GM23338 (cell line): ENCODE measurements around the gene MACROD1. TPM values are rescaled to one million over a fixed set of nuclear protein-coding genes. Genes with fewer than 3 reads are reported as not detected.

ENCODE experiments used
- ATAC-seq: fragments of 200-7000 bp; cut with Tn5 transposase; 3 replicates; pipeline ENCODE4 v1.9.1; 2020
- DNase-seq: peaks from one replicate; pipeline ENCODE4 v3.0.0-alpha.2; 2015; ENCODE audit warnings: low spot score
- H2AFZ ChIP-seq: fragments of 200-600 bp; sonication (generic); 2 replicates; pipeline ENCODE4 v1.8.0; 2016; ENCODE audit warnings: antibody characterized with exemption, mild to moderate bottlenecking, moderate library complexity
- H3F3A ChIP-seq: fragments of 200-600 bp; sonication (generic); replicated peaks from 2 replicates; pipeline ENCODE4 v1.8.0; 2017; ENCODE audit warnings: antibody characterized with exemption, mixed run types, low read depth
- H3K27ac ChIP-seq: fragments of 200-600 bp; sonication (generic); 2 replicates; pipeline ENCODE4 v1.6.1; 2016; ENCODE audit warnings: low read depth
- H3K27me3 ChIP-seq: fragments of 200-600 bp; sonication (generic); 2 replicates; pipeline ENCODE4 v1.8.0; 2016; ENCODE audit warnings: mild to moderate bottlenecking, mixed run types, moderate library complexity; ENCODE audit not compliant: insufficient read depth
- H3K36me3 ChIP-seq: fragments of 200-600 bp; sonication (generic); 2 replicates; pipeline ENCODE4 v1.8.0; 2016; ENCODE audit warnings: mild to moderate bottlenecking; ENCODE audit not compliant: insufficient read depth
- H3K4me1 ChIP-seq: fragments of 200-600 bp; sonication (generic); 2 replicates; pipeline ENCODE4 v1.8.0; 2016; ENCODE audit warnings: mild to moderate bottlenecking, moderate library complexity; ENCODE audit not compliant: insufficient read depth
- H3K4me2 ChIP-seq: fragments of 200-600 bp; sonication (generic); 2 replicates; pipeline ENCODE4 v1.7.1; 2017; ENCODE audit warnings: mixed run types
- H3K4me3 ChIP-seq: fragments of 200-600 bp; sonication (generic); 2 replicates; pipeline ENCODE4 v1.6.1; 2016; ENCODE audit warnings: mixed run types
- H3K79me2 ChIP-seq: fragments of 200-600 bp; sonication (generic); replicated peaks from 2 replicates; pipeline ENCODE4 v1.8.0; 2017; ENCODE audit warnings: mild to moderate bottlenecking; ENCODE audit not compliant: insufficient read depth
- H3K9me2 ChIP-seq: fragments of 200-600 bp; sonication (generic); 2 replicates; pipeline ENCODE4 v1.8.0; 2017; ENCODE audit not compliant: insufficient read depth
- H4K20me1 ChIP-seq: fragments of 200-600 bp; sonication (generic); replicated peaks from 2 replicates; pipeline ENCODE4 v1.8.0; 2017; ENCODE audit warnings: mild to moderate bottlenecking; ENCODE audit not compliant: insufficient read depth
- H3K27ac Mint-ChIP-seq: 2 replicates; pipeline ENCODE4 v1.8.0; 2020; ENCODE audit warnings: inconsistent platforms, mild to moderate bottlenecking, moderate library complexity, mixed read lengths
- H3K27me3 Mint-ChIP-seq: 3 replicates; pipeline ENCODE4 v1.8.0; 2022; ENCODE audit warnings: low read depth, mild to moderate bottlenecking, moderate library complexity, mixed read lengths, inconsistent platforms; ENCODE audit not compliant: insufficient read depth, poor library complexity
- H3K36me3 Mint-ChIP-seq: 3 replicates; pipeline ENCODE4 v1.8.0; 2021; ENCODE audit warnings: low read depth, mild to moderate bottlenecking, inconsistent platforms, moderate library complexity, mixed read lengths
- H3K4me1 Mint-ChIP-seq: 3 replicates; pipeline ENCODE4 v1.8.0; 2020; ENCODE audit warnings: mild to moderate bottlenecking, inconsistent platforms, mixed read lengths
- H3K4me3 Mint-ChIP-seq: 3 replicates; pipeline ENCODE4 v1.8.0; 2021; ENCODE audit warnings: moderate library complexity, mild to moderate bottlenecking, inconsistent platforms, mixed read lengths
- H3K9me3 Mint-ChIP-seq: 3 replicates; pipeline ENCODE4 v1.8.0; 2020; ENCODE audit warnings: moderate library complexity, mild to moderate bottlenecking, inconsistent platforms, mixed read lengths
- CREB1 ChIP-seq: fragments of 250-450 bp; sonication (Bioruptor Pico); IDR thresholded peaks from 2 replicates; pipeline ENCODE4 v1.5.0; 2020; ENCODE audit warnings: low read depth, mild to moderate bottlenecking, moderate library complexity
- EZH2 ChIP-seq: fragments of 200-600 bp; sonication (generic); IDR thresholded peaks from one replicate; pipeline ENCODE4 v1.8.0; 2017; ENCODE audit warnings: antibody characterized with exemption, mild to moderate bottlenecking, low read depth; ENCODE audit not compliant: unreplicated experiment
- EZH2phosphoT487 ChIP-seq: fragments of 200-600 bp; sonication (generic); IDR thresholded peaks from one replicate; pipeline ENCODE4 v1.8.1; 2018; ENCODE audit warnings: antibody characterized with exemption; ENCODE audit not compliant: unreplicated experiment
- JUNB ChIP-seq: IDR thresholded peaks from one replicate; pipeline ENCODE4 v1.6.1; 2016; ENCODE audit warnings: antibody characterized with exemption; ENCODE audit not compliant: unreplicated experiment
- NANOG ChIP-seq: IDR thresholded peaks from 2 replicates; pipeline ENCODE4 v1.6.1; 2016; ENCODE audit warnings: antibody characterized with exemption, borderline replicate concordance
- POLR2AphosphoS5 ChIP-seq: IDR thresholded peaks from 2 replicates; pipeline ENCODE4 v1.6.1; 2016; ENCODE audit warnings: antibody characterized with exemption, low read depth
- ZNF114 ChIP-seq: fragments of 250-450 bp; sonication (Bioruptor Pico); IDR thresholded peaks from 2 replicates; pipeline ENCODE4 v1.5.0; 2020; ENCODE audit warnings: mild to moderate bottlenecking, moderate library complexity
- polyA plus RNA-seq: library from polyadenylated mRNA; unstranded; fragments of >200 nt; fragmentation: Nextera tagmentation; extraction: Ambion mirVana; gene quantifications from 2 replicates; pipeline ENCODE4 v1.2.1, GENCODE V29; 2016
- total RNA-seq: library from RNA; depleted of rRNA; stranded (reverse); fragments of >200 nt; shearing (Covaris generic); gene quantifications from 2 replicates; pipeline ENCODE4 v1.2.3, GENCODE V29; 2014
- TF ChIP-seq, protein P1 (sequence below): fragments of 250-450 bp; sonication (Bioruptor Pico); IDR thresholded peaks from 2 replicates; pipeline ENCODE4 v1.5.0; 2020; ENCODE audit warnings: mild to moderate bottlenecking, moderate library complexity
- TF ChIP-seq, protein P2 (sequence below): IDR thresholded peaks from one replicate; pipeline ENCODE4 v1.6.1; 2018; ENCODE audit warnings: antibody characterized with exemption; ENCODE audit not compliant: unreplicated experiment
- TF ChIP-seq, protein P3 (sequence below): IDR thresholded peaks from 2 replicates; pipeline ENCODE4 v1.6.1; 2016; ENCODE audit warnings: antibody characterized with exemption

The MACROD1 gene
- total and polyA plus RNA-seq, 2 experiments from 2014 or later = 33.0 to 51.6 TPM

DNA sequence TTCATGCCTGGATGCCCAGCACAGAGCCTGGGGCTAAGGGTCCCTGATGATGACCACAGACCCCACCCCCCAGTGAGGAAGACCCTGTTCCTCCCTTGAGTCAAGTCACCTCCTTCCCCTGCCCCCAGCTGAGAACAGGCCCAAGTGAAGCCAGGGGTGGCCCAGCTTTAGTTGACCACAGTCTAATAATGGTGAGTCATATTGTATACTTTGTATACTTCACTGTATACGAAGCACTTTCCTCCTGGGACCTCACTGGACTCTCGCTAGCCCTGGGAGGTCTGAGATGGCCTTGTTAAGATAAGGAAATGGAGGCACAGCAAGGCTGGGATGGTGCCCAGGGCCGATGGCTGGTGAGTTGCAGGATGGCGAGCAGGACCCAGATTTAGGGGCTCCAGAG lies 133.9 kb downstream of the MACROD1 start (continued):
- TF ChIP-seq, protein P1, sequence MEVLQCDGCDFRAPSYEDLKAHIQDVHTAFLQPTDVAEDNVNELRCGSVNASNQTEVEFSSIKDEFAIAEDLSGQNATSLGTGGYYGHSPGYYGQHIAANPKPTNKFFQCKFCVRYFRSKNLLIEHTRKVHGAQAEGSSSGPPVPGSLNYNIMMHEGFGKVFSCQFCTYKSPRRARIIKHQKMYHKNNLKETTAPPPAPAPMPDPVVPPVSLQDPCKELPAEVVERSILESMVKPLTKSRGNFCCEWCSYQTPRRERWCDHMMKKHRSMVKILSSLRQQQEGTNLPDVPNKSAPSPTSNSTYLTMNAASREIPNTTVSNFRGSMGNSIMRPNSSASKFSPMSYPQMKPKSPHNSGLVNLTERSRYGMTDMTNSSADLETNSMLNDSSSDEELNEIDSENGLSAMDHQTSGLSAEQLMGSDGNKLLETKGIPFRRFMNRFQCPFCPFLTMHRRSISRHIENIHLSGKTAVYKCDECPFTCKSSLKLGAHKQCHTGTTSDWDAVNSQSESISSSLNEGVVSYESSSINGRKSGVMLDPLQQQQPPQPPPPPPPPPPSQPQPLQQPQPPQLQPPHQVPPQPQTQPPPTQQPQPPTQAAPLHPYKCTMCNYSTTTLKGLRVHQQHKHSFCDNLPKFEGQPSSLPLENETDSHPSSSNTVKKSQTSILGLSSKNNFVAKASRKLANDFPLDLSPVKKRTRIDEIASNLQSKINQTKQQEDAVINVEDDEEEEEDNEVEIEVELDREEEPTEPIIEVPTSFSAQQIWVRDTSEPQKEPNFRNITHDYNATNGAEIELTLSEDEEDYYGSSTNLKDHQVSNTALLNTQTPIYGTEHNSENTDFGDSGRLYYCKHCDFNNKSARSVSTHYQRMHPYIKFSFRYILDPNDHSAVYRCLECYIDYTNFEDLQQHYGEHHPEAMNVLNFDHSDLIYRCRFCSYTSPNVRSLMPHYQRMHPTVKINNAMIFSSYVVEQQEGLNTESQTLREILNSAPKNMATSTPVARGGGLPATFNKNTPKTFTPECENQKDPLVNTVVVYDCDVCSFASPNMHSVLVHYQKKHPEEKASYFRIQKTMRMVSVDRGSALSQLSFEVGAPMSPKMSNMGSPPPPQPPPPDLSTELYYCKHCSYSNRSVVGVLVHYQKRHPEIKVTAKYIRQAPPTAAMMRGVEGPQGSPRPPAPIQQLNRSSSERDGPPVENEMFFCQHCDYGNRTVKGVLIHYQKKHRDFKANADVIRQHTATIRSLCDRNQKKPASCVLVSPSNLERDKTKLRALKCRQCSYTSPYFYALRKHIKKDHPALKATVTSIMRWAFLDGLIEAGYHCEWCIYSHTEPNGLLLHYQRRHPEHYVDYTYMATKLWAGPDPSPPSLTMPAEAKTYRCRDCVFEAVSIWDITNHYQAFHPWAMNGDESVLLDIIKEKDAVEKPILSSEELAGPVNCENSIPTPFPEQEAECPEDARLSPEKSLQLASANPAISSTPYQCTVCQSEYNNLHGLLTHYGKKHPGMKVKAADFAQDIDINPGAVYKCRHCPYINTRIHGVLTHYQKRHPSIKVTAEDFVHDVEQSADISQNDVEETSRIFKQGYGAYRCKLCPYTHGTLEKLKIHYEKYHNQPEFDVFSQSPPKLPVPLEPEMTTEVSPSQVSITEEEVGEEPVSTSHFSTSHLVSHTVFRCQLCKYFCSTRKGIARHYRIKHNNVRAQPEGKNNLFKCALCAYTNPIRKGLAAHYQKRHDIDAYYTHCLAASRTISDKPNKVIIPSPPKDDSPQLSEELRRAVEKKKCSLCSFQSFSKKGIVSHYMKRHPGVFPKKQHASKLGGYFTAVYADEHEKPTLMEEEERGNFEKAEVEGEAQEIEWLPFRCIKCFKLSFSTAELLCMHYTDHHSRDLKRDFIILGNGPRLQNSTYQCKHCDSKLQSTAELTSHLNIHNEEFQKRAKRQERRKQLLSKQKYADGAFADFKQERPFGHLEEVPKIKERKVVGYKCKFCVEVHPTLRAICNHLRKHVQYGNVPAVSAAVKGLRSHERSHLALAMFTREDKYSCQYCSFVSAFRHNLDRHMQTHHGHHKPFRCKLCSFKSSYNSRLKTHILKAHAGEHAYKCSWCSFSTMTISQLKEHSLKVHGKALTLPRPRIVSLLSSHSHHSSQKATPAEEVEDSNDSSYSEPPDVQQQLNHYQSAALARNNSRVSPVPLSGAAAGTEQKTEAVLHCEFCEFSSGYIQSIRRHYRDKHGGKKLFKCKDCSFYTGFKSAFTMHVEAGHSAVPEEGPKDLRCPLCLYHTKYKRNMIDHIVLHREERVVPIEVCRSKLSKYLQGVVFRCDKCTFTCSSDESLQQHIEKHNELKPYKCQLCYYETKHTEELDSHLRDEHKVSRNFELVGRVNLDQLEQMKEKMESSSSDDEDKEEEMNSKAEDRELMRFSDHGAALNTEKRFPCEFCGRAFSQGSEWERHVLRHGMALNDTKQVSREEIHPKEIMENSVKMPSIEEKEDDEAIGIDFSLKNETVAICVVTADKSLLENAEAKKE (CRISPR knock-in tag) = no peak
- TF ChIP-seq EZH2phosphoT487 (no peak), JUNB (no peak), EZH2 (no peak), ZNF114 (CRISPR knock-in tag) (no peak)

DNA sequence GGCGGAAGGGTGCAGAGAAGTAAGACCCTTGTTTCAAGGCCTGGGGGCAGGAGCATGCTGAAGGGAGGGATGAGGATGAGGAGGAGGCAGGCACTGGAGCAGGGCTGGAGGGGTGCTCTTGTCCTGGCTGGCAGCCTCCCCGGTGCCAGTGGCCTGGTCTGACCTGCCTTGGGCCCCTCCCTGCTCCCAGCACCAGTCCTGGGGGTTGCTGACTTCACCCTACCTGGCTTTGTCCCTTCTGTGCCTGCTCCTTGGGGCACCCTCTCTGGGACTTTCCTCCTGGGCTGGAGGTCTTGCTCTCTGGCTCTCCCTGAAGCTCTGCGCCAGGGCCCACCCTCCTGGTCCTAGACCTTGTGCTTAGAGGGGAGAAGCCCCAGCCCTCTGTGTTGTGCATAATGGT lies 134.9 kb downstream of the MACROD1 start:
- Histone ChIP-seq H3K27me3 (peaks cover 70% of the 10 kb centered on the region), H3K79me2 (no peaks in the 10 kb centered on the region), H3F3A (peaks cover 5% of the 10 kb centered on the region; the same call in 1 of the 2 replicates), H2AFZ (no peak overlapping the region), H3K27ac (no peak overlapping the region), H3K4me2 (no peak overlapping the region), H3K4me1 (peaks cover 42% of the 10 kb centered on the region), H3K4me3 (no peak overlapping the region), H3K36me3 (no peaks in the 10 kb centered on the region), H3K9me2 (no peaks in the 10 kb centered on the region), H4K20me1 (no peaks in the 10 kb centered on the region; the same call in 1 of the 2 replicates)
- ATAC-seq (no peak), DNase-seq (no peak)
- H3K4me1 Mint-ChIP-seq = peaks cover 46% of the 10 kb centered on the region
- H3K27ac Mint-ChIP-seq = no peak overlapping the region
- H3K9me3 Mint-ChIP-seq = peaks cover 3% of the 10 kb centered on the region; the same call in 2 of the 3 replicates
- H3K27me3 Mint-ChIP-seq = peaks cover 73% of the 10 kb centered on the region
- H3K36me3 Mint-ChIP-seq = peaks cover 4% of the 10 kb centered on the region; the same call in 1 of the 3 replicates
- H3K4me3 Mint-ChIP-seq = no peak overlapping the region
- TF ChIP-seq POLR2AphosphoS5 (no peak), CREB1 (no peak), NANOG (no peak), ZNF114 (CRISPR knock-in tag) (no peak), JUNB (no peak), EZH2 (no peak), EZH2phosphoT487 (no peak)
- TF ChIP-seq, protein P2, sequence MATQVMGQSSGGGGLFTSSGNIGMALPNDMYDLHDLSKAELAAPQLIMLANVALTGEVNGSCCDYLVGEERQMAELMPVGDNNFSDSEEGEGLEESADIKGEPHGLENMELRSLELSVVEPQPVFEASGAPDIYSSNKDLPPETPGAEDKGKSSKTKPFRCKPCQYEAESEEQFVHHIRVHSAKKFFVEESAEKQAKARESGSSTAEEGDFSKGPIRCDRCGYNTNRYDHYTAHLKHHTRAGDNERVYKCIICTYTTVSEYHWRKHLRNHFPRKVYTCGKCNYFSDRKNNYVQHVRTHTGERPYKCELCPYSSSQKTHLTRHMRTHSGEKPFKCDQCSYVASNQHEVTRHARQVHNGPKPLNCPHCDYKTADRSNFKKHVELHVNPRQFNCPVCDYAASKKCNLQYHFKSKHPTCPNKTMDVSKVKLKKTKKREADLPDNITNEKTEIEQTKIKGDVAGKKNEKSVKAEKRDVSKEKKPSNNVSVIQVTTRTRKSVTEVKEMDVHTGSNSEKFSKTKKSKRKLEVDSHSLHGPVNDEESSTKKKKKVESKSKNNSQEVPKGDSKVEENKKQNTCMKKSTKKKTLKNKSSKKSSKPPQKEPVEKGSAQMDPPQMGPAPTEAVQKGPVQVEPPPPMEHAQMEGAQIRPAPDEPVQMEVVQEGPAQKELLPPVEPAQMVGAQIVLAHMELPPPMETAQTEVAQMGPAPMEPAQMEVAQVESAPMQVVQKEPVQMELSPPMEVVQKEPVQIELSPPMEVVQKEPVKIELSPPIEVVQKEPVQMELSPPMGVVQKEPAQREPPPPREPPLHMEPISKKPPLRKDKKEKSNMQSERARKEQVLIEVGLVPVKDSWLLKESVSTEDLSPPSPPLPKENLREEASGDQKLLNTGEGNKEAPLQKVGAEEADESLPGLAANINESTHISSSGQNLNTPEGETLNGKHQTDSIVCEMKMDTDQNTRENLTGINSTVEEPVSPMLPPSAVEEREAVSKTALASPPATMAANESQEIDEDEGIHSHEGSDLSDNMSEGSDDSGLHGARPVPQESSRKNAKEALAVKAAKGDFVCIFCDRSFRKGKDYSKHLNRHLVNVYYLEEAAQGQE = no peak
- TF ChIP-seq, protein P3, sequence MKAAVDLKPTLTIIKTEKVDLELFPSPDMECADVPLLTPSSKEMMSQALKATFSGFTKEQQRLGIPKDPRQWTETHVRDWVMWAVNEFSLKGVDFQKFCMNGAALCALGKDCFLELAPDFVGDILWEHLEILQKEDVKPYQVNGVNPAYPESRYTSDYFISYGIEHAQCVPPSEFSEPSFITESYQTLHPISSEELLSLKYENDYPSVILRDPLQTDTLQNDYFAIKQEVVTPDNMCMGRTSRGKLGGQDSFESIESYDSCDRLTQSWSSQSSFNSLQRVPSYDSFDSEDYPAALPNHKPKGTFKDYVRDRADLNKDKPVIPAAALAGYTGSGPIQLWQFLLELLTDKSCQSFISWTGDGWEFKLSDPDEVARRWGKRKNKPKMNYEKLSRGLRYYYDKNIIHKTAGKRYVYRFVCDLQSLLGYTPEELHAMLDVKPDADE = no peak
